Head of caudate nucleus (tissue), 42 donors: ENCODE measurements around the gene DNMT3L.
"Not testable (repeated sequence)": the region's sequence is repeated elsewhere in the genome, so short reads cannot be mapped to it uniquely, and the experiment has no call there.

Experiments
- DNase-seq, 42 donors: peaks; one replicate each; pipeline versions ENCODE4 v3.0.0 to v3.0.0-alpha.2; 2020 to 2021; ENCODE audit warnings: mixed read lengths in 7 of 42
- intact Hi-C: fragments of 100-400 bp; cut with DNase I; formaldehyde crosslinking; loops from one replicate; pipeline ENCODE4 v1.15.0; 2022

The DNMT3L gene

GRCh38 chr21:44283948-44284347 lies 22.3 kb upstream of the DNMT3L start:
- no peak for DNase-seq
- intact Hi-C loops, result no loop called here

GRCh38 chr21:44283211-44283785 lies 21.6 kb upstream of the DNMT3L start:
- intact Hi-C loops, DNase-seq: not testable (repeated sequence)

GRCh38 chr21:44282370-44282769 lies 20.7 kb upstream of the DNMT3L start:
- intact Hi-C loops, result no loop called here
- DNase-seq, result no peak

GRCh38 chr21:44281801-44282200 lies 20.1 kb upstream of the DNMT3L start:
- intact Hi-C loops, result no loop called here
- no peak for DNase-seq

GRCh38 chr21:44279354-44280260 lies 17.9 kb upstream of the DNMT3L start:
- intact Hi-C loops, result no loop called here
- no peak for DNase-seq

- no peak for DNase-seq
- intact Hi-C loops, result no loop called here
These were observed 13.3 kb upstream of the DNMT3L start for GRCh38 chr21:44275041-44275440.

GRCh38 chr21:44273046-44273445 lies 11.3 kb upstream of the DNMT3L start:
- intact Hi-C loops, result no loop called here
- DNase-seq, result no peak

- no peak for DNase-seq
- intact Hi-C loops, result no loop called here
These were observed 10.7 kb upstream of the DNMT3L start for GRCh38 chr21:44272284-44272858.

GRCh38 chr21:44271558-44272283 lies 10.0 kb upstream of the DNMT3L start:
- DNase-seq, result no peak

GRCh38 chr21:44269090-44269489 lies 7.4 kb upstream of the DNMT3L start:
- DNase-seq, result no peak
- intact Hi-C loops, result no loop called here

More at GRCh38 chr21:44271558-44272283, 10.0 kb upstream of the DNMT3L start:
- intact Hi-C loops, result no loop called here

GRCh38 chr21:44267655-44268142 lies 6.0 kb upstream of the DNMT3L start:
- intact Hi-C loops, result no loop called here
- peak in 14 of 42 donors; percentile 7 to 52 (median 24) for DNase-seq

GRCh38 chr21:44265734-44266270 lies 4.1 kb upstream of the DNMT3L start:
- DNase-seq, result no peak
- intact Hi-C loops, result no loop called here

- intact Hi-C loops, result no loop called here
- DNase-seq, result no peak
These were observed 2.1 kb upstream of the DNMT3L start for GRCh38 chr21:44263768-44264167.

GRCh38 chr21:44263221-44263760 lies 1.6 kb upstream of the DNMT3L start:
- no peak for DNase-seq
- intact Hi-C loops, result no loop called here

- intact Hi-C loops, result no loop called here
- DNase-seq, result no peak
These were observed 800 bp upstream of the DNMT3L start for GRCh38 chr21:44262338-44263056.

GRCh38 chr21:44260791-44261631 lies 686 bp downstream of the DNMT3L start:
- DNase-seq, result no peak
- intact Hi-C loops, result no loop called here

- no peak for DNase-seq
- intact Hi-C loops, result no loop called here
These were observed 1.6 kb downstream of the DNMT3L start for GRCh38 chr21:44260066-44260465.
